Transverse colon (tissue), 4 donors: ENCODE results near the gene MRPL24. TPM values are rescaled to one million over a fixed set of nuclear protein-coding genes. Genes with fewer than 3 reads are reported as not detected.

Source experiments
- DNase-seq: peaks from one replicate; pipeline ENCODE4 v3.0.0-alpha.2; 2019
- H3K27ac ChIP-seq, 4 donors: fragments of 200-600 bp; sonication (generic); 2 replicates each; pipeline ENCODE4 v1.5.1; 2016 to 2018; ENCODE audit warnings: inconsistent platforms in 4 of 4
- H3K27me3 ChIP-seq: fragments of 200-600 bp; sonication (generic); 2 replicates; pipeline ENCODE4 v1.5.1; 2017; ENCODE audit warnings: inconsistent platforms
- H3K36me3 ChIP-seq, 4 donors: fragments of 200-600 bp; sonication (generic); 2 replicates each; pipeline ENCODE4 v1.5.1; 2017 to 2019; ENCODE audit warnings: inconsistent platforms in 4 of 4
- H3K4me1 ChIP-seq, 4 donors: fragments of 200-600 bp; sonication (generic); 2 replicates each; pipeline ENCODE4 v1.5.1; 2017 to 2020; ENCODE audit warnings: inconsistent platforms in 4 of 4
- H3K4me3 ChIP-seq, 4 donors: fragments of 200-600 bp; sonication (generic); 1 replicate in 1 of 4; 2 replicates in 3 of 4; pipeline versions ENCODE4 v1.5.1 to v1.6.1; 2017 to 2019; ENCODE audit warnings: inconsistent platforms in 4 of 4
- H3K9me3 ChIP-seq, 2 donors: fragments of 200-600 bp; sonication (generic); 2 replicates each; pipeline ENCODE4 v1.5.1; 2017 to 2019; ENCODE audit warnings: inconsistent platforms in 2 of 2
- EP300 ChIP-seq: sonication (generic); formaldehyde crosslinking; IDR thresholded peaks from one replicate; pipeline ENCODE4 v1.6.1; 2017; ENCODE audit warnings: antibody characterized with exemption, low read depth
- POLR2A ChIP-seq: fragments of 450-650 bp; IDR thresholded peaks from one replicate; pipeline ENCODE4 v1.6.1; 2016; ENCODE audit warnings: antibody characterized with exemption, mild to moderate bottlenecking, moderate library complexity
- POLR2AphosphoS5 ChIP-seq, 3 donors: sonication (generic); formaldehyde crosslinking; IDR thresholded peaks; one replicate each; pipeline ENCODE4 v1.6.1; 2016; ENCODE audit warnings: antibody characterized with exemption in 3 of 3
- WGBS, 2 donors: methylation state at CpG; one replicate each; pipeline ENCODE4 v1.1.5; 2018; ENCODE audit warnings: low coverage in 1 of 2; 5-methylcytosine and 5-hydroxymethylcytosine counted together
- in situ Hi-C, 4 donors: fragments of 200-750 bp; cut with MboI; loops; one replicate each; pipeline versions ENCODE4 v1.15.0 to v1.15.1; 2017; ENCODE audit warnings: low sequenced_read_pairs in 3 of 4, low pct_ligation_motif_present in 1 of 4, low pct_unique_long_range_greater_than_20kb in 1 of 4
- intact Hi-C: fragments of 100-400 bp; cut with DNase I; formaldehyde crosslinking; loops from one replicate; pipeline ENCODE4 v1.15.1; 2023; ENCODE audit warnings: low total_unique reads
- total RNA-seq, 4 donors: library from RNA; depleted of rRNA; stranded (reverse); fragments of >200 nt; gene quantifications; one replicate each; pipeline ENCODE4 v1.1.0, GENCODE V29; 2016
- TF ChIP-seq, protein P1 (sequence below), 5 experiments: fragments of 200-600 bp in 3 of 5; fragments of 450-650 bp in 2 of 5; sonication (generic) in 3 of 5; IDR thresholded peaks; 1 replicate in 2 of 5; 2 replicates in 3 of 5; pipeline ENCODE4 v1.5.1; 2016 to 2017; ENCODE audit warnings: antibody characterized with exemption in 5 of 5, inconsistent platforms in 3 of 5, mild to moderate bottlenecking in 2 of 5, moderate library complexity in 1 of 5

Gene MRPL24
- total RNA-seq, 4 donors from 2014 or later = 6.8 to 44.9 (median 37.1) TPM

DNA sequence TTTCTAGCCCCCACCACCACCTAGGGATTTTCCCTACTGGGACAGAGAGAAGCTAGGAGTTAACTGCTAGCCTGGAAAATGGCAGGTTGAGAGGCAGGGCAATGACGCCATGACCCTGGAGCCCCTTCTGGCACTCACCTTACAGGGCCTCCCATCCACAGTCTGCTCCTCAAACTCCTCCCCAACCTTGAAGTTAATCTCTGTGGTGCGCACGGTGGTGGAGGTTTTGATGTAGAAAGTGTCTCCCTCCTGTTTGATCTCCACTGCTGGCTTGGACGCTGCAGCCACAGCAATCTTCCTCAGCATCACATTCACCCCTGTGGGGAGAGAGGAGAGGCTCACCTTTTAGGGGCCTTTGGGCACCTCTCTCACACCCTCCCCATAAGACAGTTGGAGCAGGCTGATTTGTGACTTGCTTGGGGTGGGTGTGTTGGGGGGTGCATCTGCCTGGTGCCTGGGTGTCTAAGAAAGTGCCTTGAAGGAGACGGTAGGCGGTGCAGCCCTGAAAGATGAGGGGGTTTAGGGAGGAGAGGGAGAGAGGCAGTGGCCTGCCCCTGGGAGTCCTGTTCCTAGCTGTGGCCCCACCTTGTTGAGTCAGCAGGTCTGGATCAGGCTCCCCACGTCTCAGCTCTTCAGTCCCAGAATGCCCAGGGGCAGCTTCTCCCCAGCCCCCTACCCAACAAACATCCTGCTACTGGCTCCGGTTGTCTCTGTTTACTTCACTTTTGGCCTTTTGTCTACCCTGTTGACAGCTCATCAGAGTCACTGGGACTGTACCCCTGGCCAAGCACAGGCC lies 40.0 kb downstream of the MRPL24 start:
- no peak for TF ChIP-seq POLR2A
- TF ChIP-seq, protein P1, sequence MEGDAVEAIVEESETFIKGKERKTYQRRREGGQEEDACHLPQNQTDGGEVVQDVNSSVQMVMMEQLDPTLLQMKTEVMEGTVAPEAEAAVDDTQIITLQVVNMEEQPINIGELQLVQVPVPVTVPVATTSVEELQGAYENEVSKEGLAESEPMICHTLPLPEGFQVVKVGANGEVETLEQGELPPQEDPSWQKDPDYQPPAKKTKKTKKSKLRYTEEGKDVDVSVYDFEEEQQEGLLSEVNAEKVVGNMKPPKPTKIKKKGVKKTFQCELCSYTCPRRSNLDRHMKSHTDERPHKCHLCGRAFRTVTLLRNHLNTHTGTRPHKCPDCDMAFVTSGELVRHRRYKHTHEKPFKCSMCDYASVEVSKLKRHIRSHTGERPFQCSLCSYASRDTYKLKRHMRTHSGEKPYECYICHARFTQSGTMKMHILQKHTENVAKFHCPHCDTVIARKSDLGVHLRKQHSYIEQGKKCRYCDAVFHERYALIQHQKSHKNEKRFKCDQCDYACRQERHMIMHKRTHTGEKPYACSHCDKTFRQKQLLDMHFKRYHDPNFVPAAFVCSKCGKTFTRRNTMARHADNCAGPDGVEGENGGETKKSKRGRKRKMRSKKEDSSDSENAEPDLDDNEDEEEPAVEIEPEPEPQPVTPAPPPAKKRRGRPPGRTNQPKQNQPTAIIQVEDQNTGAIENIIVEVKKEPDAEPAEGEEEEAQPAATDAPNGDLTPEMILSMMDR (IDR thresholded peaks at IDR 0.05) = no peak
- no peak for TF ChIP-seq EP300
- Histone ChIP-seq H3K27ac (no peak overlapping the region), H3K36me3 (no peaks in the 10 kb centered on the region), H3K27me3 (peaks cover 56% of the 10 kb centered on the region), H3K4me3 (no peak overlapping the region), H3K9me3 (no peaks in the 10 kb centered on the region), H3K4me1 (peaks cover 14 to 19% (median 16%) of the 10 kb centered on the region in 4 donors)
- in situ Hi-C loops = loop anchor here in 1 of 4 donors (10.0 kb wide), 1 partner anchor 164 kb away; the partner anchor contains the start of gene NTRK1
- intact Hi-C loops = no loop called here
- no peak for DNase-seq
- 69% methylated on average over 8 of the region's 8 CpGs; no CpG with 5 or more reads in 1 of the 2 donors for WGBS, 2 donors

DNA sequence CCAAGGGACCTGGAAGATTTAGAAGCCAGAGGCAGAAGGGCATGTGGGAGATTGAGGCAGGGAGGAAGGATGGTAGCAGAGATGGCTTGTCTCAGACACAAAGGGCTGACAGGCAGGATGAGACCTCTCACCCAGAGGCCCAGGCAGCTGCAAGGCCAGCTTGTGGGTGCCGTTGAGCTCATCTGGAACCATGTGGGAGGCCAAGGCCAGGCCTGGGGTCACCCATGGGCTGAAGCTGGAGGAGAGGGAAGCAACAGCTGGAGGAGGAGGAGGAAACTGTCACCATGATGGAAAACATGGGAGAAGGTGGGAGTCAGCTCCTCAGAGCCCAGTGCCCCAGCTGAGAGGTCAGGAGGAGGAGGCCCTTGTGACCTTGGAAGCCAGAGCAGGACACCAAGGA lies 41.9 kb downstream of the MRPL24 start:
- DNase-seq = no peak
- 67 to 82% methylated on average over 1 of the region's 1 CpG for WGBS, 2 donors
- intact Hi-C loops (loop anchor here (10.0 kb wide), 1 partner anchor 156 kb away; the partner anchor contains the start of gene INSRR), in situ Hi-C loops (loop anchor here in 2 of 4 donors (25.0 kb wide), 1 partner anchor 163 kb away; the partner anchor contains the start of genes INSRR (in 2 of the 2) and NTRK1 (in 2 of the 2))
- no peak for TF ChIP-seq POLR2AphosphoS5 (IDR thresholded peaks at IDR 0.05)
- TF ChIP-seq, protein P1 (IDR thresholded peaks at IDR 0.05) = no peak
- no peak for TF ChIP-seq POLR2A
- no peak for TF ChIP-seq EP300
- Histone ChIP-seq H3K36me3 (no peaks in the 10 kb centered on the region), H3K27me3 (peaks cover 40% of the 10 kb centered on the region), H3K9me3 (no peaks in the 10 kb centered on the region), H3K4me3 (no peak overlapping the region), H3K4me1 (peaks cover 0 to 5% (median 0%) of the 10 kb centered on the region in 4 donors), H3K27ac (no peak overlapping the region)

DNA sequence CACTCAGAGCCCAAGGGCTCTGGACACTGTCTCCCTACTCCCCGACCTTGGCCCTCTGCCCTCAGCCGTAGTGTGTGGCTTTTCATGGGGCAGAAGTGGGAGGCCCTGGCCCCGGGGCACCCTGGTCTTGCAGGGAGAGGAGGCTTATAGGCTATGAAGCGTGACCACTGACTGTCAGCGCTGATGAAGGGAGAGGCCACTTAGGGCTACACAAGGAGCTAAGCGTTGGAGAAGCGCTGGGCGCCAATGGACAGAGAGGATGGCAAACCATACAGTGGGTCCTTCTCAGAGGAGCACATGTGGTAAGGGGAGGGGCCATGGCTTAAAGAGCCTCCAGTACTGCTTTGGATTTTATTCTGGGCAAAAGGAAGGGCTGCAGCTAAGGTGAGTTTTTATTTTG lies 43.4 kb downstream of the MRPL24 start:
- Histone ChIP-seq H3K27ac (no peak overlapping the region), H3K4me1 (peaks cover 0 to 18% (median 6%) of the 10 kb centered on the region in 4 donors), H3K4me3 (no peak overlapping the region), H3K27me3 (peaks cover 41% of the 10 kb centered on the region), H3K9me3 (no peaks in the 10 kb centered on the region), H3K36me3 (no peaks in the 10 kb centered on the region)
- 80% methylated on average over 8 of the region's 8 CpGs; no CpG with 5 or more reads in 1 of the 2 donors for WGBS, 2 donors
- DNase-seq = no peak
- TF ChIP-seq POLR2AphosphoS5 (IDR thresholded peaks at IDR 0.05) (no peak), POLR2A (no peak), EP300 (no peak)
- TF ChIP-seq, protein P1 (IDR thresholded peaks at IDR 0.05) = no peak
- intact Hi-C loops (loop anchor here (10.0 kb wide), 1 partner anchor 157 kb away; the partner anchor contains the start of gene INSRR), in situ Hi-C loops (loop anchor here in 2 of 4 donors (25.0 kb wide), 1 partner anchor 165 kb away; the partner anchor contains the start of genes INSRR (in 2 of the 2) and NTRK1 (in 2 of the 2))

DNA sequence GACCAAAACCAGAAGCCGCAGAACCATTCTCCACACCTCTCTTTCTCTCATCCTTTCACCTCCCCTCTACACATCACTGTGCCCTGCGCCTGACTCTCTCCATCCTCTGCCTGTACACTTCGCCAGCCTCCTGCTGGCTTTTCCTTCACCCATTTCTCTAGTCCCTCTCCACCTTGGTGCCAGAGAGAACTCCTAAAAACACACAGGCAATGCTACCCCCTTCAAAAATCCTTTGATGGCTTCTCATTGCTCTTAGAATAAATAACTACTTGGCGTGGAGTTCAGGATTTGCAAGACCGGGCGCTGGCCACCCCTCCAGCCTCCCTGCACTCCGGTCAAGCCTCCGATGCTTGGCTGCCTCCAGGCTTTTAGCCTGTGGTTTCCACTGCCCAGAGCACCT lies 44.1 kb downstream of the MRPL24 start:
- Histone ChIP-seq H3K9me3 (no peaks in the 10 kb centered on the region), H3K27ac (no peak overlapping the region), H3K4me1 (peaks cover 0 to 20% (median 7%) of the 10 kb centered on the region in 4 donors), H3K4me3 (no peak overlapping the region), H3K36me3 (no peaks in the 10 kb centered on the region), H3K27me3 (peaks cover 43% of the 10 kb centered on the region)
- TF ChIP-seq POLR2A = no peak
- in situ Hi-C loops (loop anchor here in 2 of 4 donors (25.0 kb wide), 1 partner anchor 166 kb away; the partner anchor contains the start of genes INSRR (in 2 of the 2) and NTRK1 (in 2 of the 2)), intact Hi-C loops (loop anchor here (10.0 kb wide), 1 partner anchor 158 kb away; the partner anchor contains the start of gene INSRR)
- WGBS, 2 donors = 81 to 89% methylated on average over 6 to 8 of the region's 8 CpGs
- no peak for DNase-seq
